ENCODE data around the gene ODAD3. TPM values are rescaled to one million over a fixed set of nuclear protein-coding genes. Genes with fewer than 3 reads are reported as not detected.
A peak's percentile ranks its signal among the peaks of the same experiment; 100 is the strongest.

Gene ODAD3
- total and polyA plus RNA-seq, 2 of the 13 experiments (the other 11 are each of a cell fraction or from before 2014, with no cell fraction given): 0.04 to 0.08 TPM

GRCh38 chr19:11420429-11421370 is 14.2 kb downstream of the ODAD3 start (continued):
- TF ChIP-seq ZBTB33 (CRISPR knock-in tag; IDR thresholded peaks at IDR 0.05) (no peak), ZC3H13 (CRISPR knock-in tag; IDR thresholded peaks at IDR 0.05) (no peak), PTBP1 (IDR thresholded peaks at IDR 0.05; ENCODE audit: low read depth, low read length, poor library complexity, severe bottlenecking) (no peak), CEBPG (CRISPR knock-in tag; IDR thresholded peaks at IDR 0.05) (peak; percentile 93), HNRNPLL (IDR thresholded peaks at IDR 0.05; ENCODE audit: low read depth, low read length, poor library complexity, severe bottlenecking) (peak; percentile 53), ZFX (CRISPR knock-in tag; IDR thresholded peaks at IDR 0.05; ENCODE audit: low read depth) (peak; percentile 12; the same call in 1 of the 2 replicates), POGZ (CRISPR knock-in tag; IDR thresholded peaks at IDR 0.05) (no peak), ZFY (CRISPR knock-in tag; IDR thresholded peaks at IDR 0.05) (no peak), MAZ (IDR thresholded peaks at IDR 0.05; ENCODE audit: borderline replicate concordance, low read depth, low read length) (no peak), MAZ (CRISPR knock-in tag; IDR thresholded peaks at IDR 0.05; ENCODE audit: low read depth) (no peak), CSRNP1 (CRISPR knock-in tag; IDR thresholded peaks at IDR 0.05) (no peak), PHF21A (CRISPR knock-in tag; IDR thresholded peaks at IDR 0.05) (no peak), GFI1 (CRISPR knock-in tag; IDR thresholded peaks at IDR 0.05; ENCODE audit: borderline replicate concordance) (no peak), IRF1 (CRISPR knock-in tag; IDR thresholded peaks at IDR 0.05; ENCODE audit: low read depth) (no peak), RAD21 (CRISPR knock-in tag; IDR thresholded peaks at IDR 0.05) (no peak), E2F5 (CRISPR knock-in tag; conservative IDR thresholded peaks at IDR 0.05) (no peak), ZNF121 (CRISPR knock-in tag; IDR thresholded peaks at IDR 0.05) (peak; percentile 16; the same call in 1 of the 2 replicates), REL (CRISPR knock-in tag; conservative IDR thresholded peaks at IDR 0.05) (no peak), ZNF503 (CRISPR knock-in tag; IDR thresholded peaks at IDR 0.05) (no peak)
